ENCODE data around the gene PHF12.
A peak's percentile ranks its signal among the peaks of the same experiment; 100 is the strongest.

The PHF12 gene

DNA sequence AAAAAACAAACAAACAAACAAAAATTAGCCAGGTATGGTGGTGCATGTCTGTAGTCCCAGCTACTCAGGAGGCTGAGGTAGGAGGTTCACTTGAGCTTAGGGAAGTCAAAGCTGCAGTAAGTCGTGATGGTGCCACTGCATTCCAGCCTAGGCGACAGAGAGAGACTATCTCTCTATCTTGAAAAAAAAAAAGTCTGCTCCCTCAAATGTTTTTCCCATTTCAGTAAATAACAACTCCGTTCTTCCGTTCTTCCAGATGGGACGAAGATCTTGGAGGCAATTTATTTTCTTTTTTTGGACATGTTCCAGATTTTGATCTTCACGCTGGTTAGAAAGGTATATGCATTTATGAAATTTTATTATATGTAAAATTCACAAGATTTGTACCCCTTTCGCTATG, 77.5 kb downstream of the PHF12 start:
- FAIRE-seq (no peak), DNase-seq (ENCODE audit: extremely low spot score, insufficient read length, low read depth) (no peak)

GRCh38 chr17:28871056-28871579, 80.2 kb downstream of the PHF12 start:
- DNase-seq (ENCODE audit: extremely low spot score, insufficient read length, low read depth) (peak; percentile 79), FAIRE-seq (peak; percentile 96)

GRCh38 chr17:28867276-28867675, 84.0 kb downstream of the PHF12 start:
- no peak for FAIRE-seq
- DNase-seq (ENCODE audit: extremely low spot score, insufficient read length, low read depth): no peak

- DNase-seq (ENCODE audit: extremely low spot score, insufficient read length, low read depth): no peak
Measured at GRCh38 chr17:28865946-28866752, 85.2 kb downstream of the PHF12 start.

GRCh38 chr17:28864991-28865849, 86.1 kb downstream of the PHF12 start:
- DNase-seq (ENCODE audit: extremely low spot score, insufficient read length, low read depth) (no peak), FAIRE-seq (no peak)

More at GRCh38 chr17:28865946-28866752, 85.2 kb downstream of the PHF12 start:
- FAIRE-seq: peak; percentile 63

GRCh38 chr17:28863953-28864352, 87.4 kb downstream of the PHF12 start:
- FAIRE-seq: no peak
- no peak for DNase-seq (ENCODE audit: extremely low spot score, insufficient read length, low read depth)

DNA sequence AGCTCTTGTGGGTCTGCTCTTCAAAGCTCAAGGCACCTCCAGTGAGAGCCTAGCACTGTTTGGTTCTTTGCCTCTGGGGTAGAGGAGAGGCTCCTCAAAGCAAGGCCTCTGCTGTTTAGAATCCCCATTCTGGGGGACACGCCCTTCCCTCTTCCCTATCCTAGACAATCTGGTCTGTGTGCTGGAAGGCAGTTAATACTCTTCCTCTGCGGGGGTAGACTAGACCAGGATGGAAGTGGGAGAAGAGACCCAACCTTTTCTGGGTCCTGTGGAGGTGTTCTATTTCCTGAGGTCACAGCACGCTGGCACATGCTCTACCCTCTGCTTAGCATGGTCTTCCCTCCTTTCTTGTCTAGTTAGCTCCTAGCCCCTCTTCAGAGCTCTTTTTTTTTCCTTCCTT, 88.8 kb downstream of the PHF12 start:
- DNase-seq (ENCODE audit: extremely low spot score, insufficient read length, low read depth) (no peak), FAIRE-seq (no peak)

GRCh38 chr17:28861393-28862203, 89.7 kb downstream of the PHF12 start:
- DNase-seq (ENCODE audit: extremely low spot score, insufficient read length, low read depth): no peak
- no peak for FAIRE-seq

DNA sequence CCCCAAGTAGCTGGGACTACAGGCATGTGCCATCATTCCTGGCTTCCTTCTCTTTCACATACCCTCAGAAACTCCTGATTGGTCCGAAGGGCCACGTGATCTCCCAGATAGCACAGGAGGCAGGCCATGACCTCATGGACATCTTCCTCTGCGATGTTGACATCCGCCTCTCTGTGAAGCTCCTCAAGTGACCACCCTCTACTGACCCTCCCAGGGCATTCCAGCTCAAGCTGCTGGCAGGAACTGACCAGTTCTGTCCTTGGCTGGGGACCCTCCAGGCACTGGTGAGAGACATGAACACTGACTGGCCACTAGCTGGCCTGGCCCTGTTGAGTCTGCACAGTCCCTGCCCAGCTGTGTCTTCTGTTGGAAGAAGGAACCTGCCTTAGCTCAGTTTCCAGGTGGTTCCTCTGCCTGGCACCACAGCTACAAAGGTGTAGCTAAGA, 90.9 kb downstream of the PHF12 start:
- DNase-seq (ENCODE audit: extremely low spot score, insufficient read length, low read depth) (no peak), FAIRE-seq (no peak)

- DNase-seq (ENCODE audit: extremely low spot score, insufficient read length, low read depth): no peak
Measured at GRCh38 chr17:28858801-28859355, 92.4 kb downstream of the PHF12 start.

DNA sequence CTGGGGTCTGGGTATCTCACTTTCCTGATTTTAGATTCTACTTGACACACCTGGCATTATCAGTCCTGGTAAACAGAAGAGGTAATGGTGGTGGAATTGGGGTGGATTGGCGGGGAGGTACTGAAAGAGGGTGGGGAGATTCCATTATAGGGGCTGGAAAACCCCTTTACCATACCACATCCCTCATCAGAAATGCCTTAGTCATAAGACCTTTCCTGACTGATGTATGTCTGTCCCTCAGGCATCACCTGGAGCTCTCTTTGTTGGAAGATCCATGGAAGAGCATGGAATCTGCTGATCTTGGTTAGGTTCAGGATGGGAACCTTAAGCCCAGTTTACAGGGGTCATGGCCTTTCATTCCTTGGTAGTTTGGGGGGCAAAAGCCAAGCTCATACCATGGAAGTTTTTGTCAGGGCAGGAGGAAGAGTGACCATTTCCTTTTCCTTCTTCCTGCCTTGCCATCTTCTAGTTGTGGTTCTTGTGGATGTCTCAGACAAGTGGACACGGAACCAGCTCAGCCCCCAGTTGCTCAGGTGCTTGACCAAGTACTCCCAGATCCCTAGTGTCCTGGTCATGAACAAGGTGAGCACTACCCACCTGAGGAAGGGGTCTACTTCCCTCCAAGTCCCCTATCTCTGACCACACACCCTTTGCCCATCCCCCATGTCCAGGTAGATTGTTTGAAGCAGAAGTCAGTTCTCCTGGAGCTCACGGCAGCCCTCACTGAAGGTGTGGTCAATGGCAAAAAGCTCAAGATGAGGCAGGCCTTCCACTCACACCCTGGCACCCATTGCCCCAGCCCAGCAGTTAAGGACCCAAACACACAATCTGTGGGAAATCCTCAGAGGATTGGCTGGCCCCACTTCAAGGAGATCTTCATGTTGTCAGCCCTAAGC, 93.2 kb downstream of the PHF12 start:
- DNase-seq (ENCODE audit: extremely low spot score, insufficient read length, low read depth): no peak
- no peak for FAIRE-seq

More at GRCh38 chr17:28858801-28859355, 92.4 kb downstream of the PHF12 start:
- no peak for FAIRE-seq

DNA sequence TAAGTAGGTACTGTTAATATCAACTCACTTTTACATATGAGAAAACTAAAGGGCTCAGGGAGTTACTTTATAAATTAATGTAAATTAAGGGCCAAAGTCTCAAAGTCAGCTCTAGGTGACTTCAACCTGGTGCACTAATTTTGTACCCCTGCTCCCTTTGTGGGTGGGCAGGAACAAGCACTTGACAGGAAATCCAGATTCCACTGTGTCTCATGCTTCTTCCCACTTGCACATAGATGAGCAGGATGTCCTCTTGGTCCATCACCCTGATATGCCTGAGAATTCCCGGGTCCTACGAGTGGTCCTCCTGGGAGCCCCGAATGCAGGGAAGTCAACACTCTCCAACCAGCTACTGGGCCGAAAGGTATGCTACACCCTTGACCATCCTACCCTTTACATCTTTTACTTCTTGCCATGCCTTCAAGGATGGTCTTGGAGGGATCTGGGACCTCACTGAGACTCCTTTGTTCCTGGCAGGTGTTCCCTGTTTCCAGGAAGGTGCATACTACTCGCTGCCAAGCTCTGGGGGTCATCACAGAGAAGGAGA, 95.2 kb downstream of the PHF12 start:
- DNase-seq (ENCODE audit: extremely low spot score, insufficient read length, low read depth) (no peak), FAIRE-seq (no peak)

DNA sequence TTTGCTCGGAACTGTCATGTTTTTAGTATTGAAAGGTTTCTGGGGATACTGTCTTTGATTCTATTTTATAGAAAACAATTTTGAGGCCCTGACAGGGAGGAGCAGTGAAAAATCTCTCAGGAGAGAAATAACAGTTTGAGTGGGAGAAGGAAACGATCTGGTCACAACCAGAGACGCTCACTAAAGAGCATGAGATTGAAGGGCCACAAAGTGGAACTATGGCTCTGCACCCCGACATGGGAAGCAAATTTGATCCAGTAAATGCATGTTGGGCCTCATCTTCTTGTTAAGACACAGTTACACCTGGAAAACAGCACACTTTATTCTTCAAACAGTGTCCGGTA, 96.0 kb downstream of the PHF12 start:
- DNase-seq (ENCODE audit: extremely low spot score, insufficient read length, low read depth) (no peak), FAIRE-seq (no peak)
